ENCODE results near the gene TRAPPC12. TPM values are rescaled to one million over a fixed set of nuclear protein-coding genes. Genes with fewer than 3 reads are reported as not detected.
"Not testable (repeated sequence)": the region's sequence is repeated elsewhere in the genome, so short reads cannot be mapped to it uniquely, and the experiment has no call there.

The TRAPPC12 gene
- total RNA-seq, 2 donors from 2014 or later = 69.5 to 73.2 TPM

DNA sequence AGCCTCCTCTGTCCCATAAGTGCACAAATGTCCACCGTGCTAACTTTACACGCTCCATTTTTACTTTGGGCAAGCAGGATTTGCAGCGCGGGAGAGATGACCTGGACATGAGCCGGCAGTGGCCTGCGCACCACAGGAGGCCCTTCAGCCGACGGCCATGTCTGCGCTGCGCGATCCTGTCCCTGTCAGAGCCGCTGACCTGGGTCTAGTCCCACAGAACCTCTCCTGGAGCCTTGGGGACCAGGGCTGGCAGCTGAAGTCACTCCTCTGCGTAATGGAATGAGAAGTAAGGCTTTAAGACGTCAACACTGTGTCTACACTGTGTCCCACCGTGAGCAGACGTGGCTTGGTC is 110.2 kb downstream of the TRAPPC12 start:
- Histone ChIP-seq H3K27ac (no peak overlapping the region), H3K4me1 (peaks cover 0 to 13% of the 10 kb centered on the region in 2 donors), H3K4me3 (no peak overlapping the region), H3K27me3 (no peaks in the 10 kb centered on the region), H3K9me3 (no peaks in the 10 kb centered on the region), H3K36me3 (no peaks in the 10 kb centered on the region)
- no peak for TF ChIP-seq CTCF (IDR thresholded peaks at IDR 0.05)
- no peak for DNase-seq (ENCODE audit: low spot score)

DNA sequence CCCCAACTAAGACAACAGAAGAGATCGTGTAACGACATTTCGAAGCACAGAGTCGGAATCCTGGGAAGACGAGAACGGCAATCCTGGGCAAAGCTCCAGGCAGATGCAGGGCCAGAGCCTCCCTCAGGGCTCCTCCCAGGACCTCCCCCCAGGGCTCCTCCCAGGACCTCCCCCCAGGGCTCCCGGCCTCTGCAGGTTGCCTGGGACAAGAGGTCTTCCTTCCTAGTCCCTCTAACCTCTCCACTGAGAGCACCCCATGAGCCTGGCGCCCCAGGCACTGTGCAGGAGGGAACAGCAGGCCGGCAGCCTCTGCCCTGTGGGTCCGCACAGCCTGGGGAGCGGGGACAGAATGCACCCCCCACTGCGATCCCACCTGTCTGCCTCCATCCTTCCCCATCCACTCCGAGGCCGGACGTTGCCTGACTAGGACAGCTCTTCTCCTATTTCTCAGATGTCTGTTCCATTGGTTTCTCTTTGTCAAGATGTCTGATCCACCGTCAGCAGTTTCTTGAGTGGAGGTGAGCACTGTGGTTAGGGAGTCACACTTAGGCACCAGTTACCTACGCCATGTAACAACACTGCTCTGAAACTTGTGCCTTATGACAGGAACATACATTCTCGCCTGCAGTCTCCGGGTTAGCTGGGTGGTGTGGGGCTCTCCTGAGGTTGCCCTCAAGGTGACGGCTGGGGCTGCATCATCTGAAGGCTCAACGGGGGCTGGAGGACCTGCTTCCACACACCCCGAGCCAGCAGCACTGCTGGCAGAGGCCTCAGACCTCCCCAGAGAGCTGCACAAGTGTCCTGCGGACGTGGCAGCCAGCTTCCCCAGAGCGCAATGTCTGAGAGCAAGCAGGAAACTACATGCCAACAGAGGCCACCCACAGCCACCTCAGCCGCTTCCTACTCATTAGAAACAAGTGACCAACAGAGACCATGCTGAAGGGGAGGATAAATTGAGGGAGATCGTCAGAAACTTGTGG is 111.0 kb downstream of the TRAPPC12 start:
- no peak for DNase-seq (ENCODE audit: low spot score)
- Histone ChIP-seq H3K9me3 (no peaks in the 10 kb centered on the region), H3K4me1 (peaks cover 0 to 13% of the 10 kb centered on the region in 2 donors), H3K36me3 (peaks cover 5% of the 10 kb centered on the region), H3K27me3 (no peaks in the 10 kb centered on the region), H3K4me3 (no peak overlapping the region), H3K27ac (no peak overlapping the region)
- TF ChIP-seq CTCF (IDR thresholded peaks at IDR 0.05) = no peak

GRCh38 chr2:3491306-3491705 is 111.8 kb downstream of the TRAPPC12 start:
- Histone ChIP-seq H3K27ac (no peak overlapping the region), H3K36me3 (peaks cover 13% of the 10 kb centered on the region), H3K27me3 (no peaks in the 10 kb centered on the region), H3K4me3 (no peak overlapping the region), H3K4me1 (peaks cover 0 to 13% of the 10 kb centered on the region in 2 donors), H3K9me3 (no peaks in the 10 kb centered on the region)
- no peak for TF ChIP-seq CTCF (IDR thresholded peaks at IDR 0.05)
- DNase-seq (ENCODE audit: low spot score) = no peak

DNA sequence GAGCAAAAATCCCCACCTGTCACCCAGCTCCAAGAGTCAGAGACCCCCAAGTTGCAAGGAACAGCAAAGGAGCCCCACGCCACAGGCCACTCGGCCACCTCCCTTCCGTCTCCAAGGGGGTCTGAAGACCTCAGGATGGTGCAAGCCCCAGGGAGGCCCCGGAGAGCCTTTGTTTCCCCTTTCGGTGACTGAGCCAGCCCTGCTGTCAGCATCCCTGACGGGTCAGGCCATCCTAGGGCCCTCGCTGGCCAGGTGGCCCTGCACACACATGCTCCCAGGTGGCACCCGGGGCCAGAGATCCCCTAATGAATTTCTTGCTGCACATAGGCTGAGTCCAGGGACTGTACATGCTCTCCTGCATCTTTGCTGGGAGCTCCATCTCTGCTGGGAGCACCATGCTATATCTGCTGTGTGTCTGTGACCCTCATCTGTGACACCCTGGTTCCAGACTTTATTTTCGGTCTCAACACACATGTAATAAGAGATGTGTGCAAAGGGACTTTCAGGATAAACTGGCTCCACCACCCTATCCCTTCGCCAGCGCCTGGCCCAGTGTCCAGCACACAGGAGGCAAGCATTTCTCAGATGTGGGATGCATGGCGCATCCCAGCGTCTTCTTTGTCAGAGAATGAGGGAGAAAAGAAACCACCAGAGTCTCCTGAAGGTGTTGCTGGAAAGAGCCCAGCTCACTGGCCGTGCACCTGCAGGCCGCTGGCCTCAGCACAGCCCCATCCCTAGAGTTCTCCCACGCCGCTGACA is 112.4 kb downstream of the TRAPPC12 start:
- DNase-seq (ENCODE audit: low spot score) = no peak
- H3K4me1 ChIP-seq = peaks cover 0 to 13% of the 10 kb centered on the region in 2 donors
- no peaks in the 10 kb centered on the region for H3K9me3 ChIP-seq
- H3K4me3 ChIP-seq = no peak overlapping the region
- H3K27me3 ChIP-seq = no peaks in the 10 kb centered on the region
- no peak overlapping the region for H3K27ac ChIP-seq
- H3K36me3 ChIP-seq = peaks cover 18% of the 10 kb centered on the region
- TF ChIP-seq CTCF (IDR thresholded peaks at IDR 0.05) = no peak

- Histone ChIP-seq H3K4me1 (peaks cover 0 to 13% of the 10 kb centered on the region in 2 donors), H3K36me3 (peaks cover 24% of the 10 kb centered on the region)
- H3K9me3 ChIP-seq; H3K4me3 ChIP-seq; H3K27me3 ChIP-seq; DNase-seq (ENCODE audit: low spot score); H3K27ac ChIP-seq: not testable (repeated sequence)
Measured at GRCh38 chr2:3492475-3492787, 112.9 kb downstream of the TRAPPC12 start.

DNA sequence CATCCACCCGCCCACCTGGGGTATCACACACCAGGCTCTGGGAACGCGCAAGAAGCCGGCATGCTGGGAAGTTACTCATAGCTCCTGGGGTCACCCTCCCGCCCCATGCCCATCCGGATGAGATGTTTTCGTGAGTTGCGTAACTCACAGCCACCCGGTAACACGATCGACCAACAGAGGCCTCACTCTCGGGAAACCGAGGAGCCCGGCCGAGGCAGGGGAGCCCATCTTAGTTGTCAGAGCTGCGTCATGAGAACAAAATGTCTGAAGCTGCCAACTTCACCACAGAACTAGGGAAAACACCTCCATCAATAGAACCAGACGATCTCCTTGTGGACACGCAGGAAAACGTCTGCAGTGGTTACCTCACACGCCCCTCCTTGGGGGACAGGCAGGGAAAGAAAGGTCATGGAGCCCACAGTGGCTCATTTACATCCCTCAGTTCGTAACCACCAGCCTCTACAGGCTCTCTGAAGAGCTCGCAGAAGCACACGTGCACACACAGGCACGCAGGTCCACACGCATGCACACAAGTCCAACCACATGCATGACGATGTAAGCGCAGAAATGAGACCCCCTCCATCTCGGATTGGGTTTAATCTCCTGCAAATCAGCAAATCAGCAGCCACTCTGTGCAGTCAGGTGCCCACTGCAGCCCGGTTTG is 113.6 kb downstream of the TRAPPC12 start:
- peaks cover 28% of the 10 kb centered on the region for H3K36me3 ChIP-seq
- H3K4me3 ChIP-seq = no peak overlapping the region
- DNase-seq (ENCODE audit: low spot score) = peak; percentile 68
- H3K27me3 ChIP-seq = no peaks in the 10 kb centered on the region
- no peaks in the 10 kb centered on the region for H3K9me3 ChIP-seq
- peaks cover 0 to 13% of the 10 kb centered on the region in 2 donors for H3K4me1 ChIP-seq
- TF ChIP-seq CTCF (IDR thresholded peaks at IDR 0.05) = no peak
- peak overlapping the region; percentile 37 to 55 for H3K27ac ChIP-seq
